Stomach (tissue), 9 donors: ENCODE results near the gene FBXO46. TPM values are rescaled to one million over a fixed set of nuclear protein-coding genes. Genes with fewer than 3 reads are reported as not detected.

Source experiments
- DNase-seq, 2 donors: peaks; one replicate each; pipeline versions ENCODE4 v3.0.0 to v3.0.0-alpha.2; 2013 to 2019
- H3K27ac ChIP-seq, 5 donors: fragments of 200-600 bp in 4 of 5; sonication (generic) in 4 of 5; one replicate each; pipeline ENCODE4 v1.5.1; 2013 to 2019; ENCODE audit warnings: mild to moderate bottlenecking in 1 of 5, moderate library complexity in 1 of 5
- H3K27me3 ChIP-seq, 3 donors: fragments of 200-600 bp; sonication (generic); one replicate each; pipeline ENCODE4 v1.5.1; 2017 to 2019; ENCODE audit warnings: mixed run types in 1 of 3
- H3K36me3 ChIP-seq, 4 donors: fragments of 200-600 bp; sonication (generic); 1 replicate in 3 of 4; 2 replicates in 1 of 4; pipeline ENCODE4 v1.5.1; 2016 to 2019
- H3K4me1 ChIP-seq, 4 donors: fragments of 200-600 bp; sonication (generic); one replicate each; pipeline ENCODE4 v1.5.1; 2016 to 2019
- H3K4me3 ChIP-seq, 4 donors: fragments of 200-600 bp; sonication (generic) in 3 of 4; one replicate each; pipeline ENCODE4 v1.5.1; 2016 to 2019; ENCODE audit warnings: mild to moderate bottlenecking in 1 of 4
- H3K9me3 ChIP-seq, 4 donors: fragments of 200-600 bp; sonication (generic); one replicate each; pipeline ENCODE4 v1.5.1; 2016 to 2019
- EP300 ChIP-seq: sonication (generic); formaldehyde crosslinking; IDR thresholded peaks from one replicate; pipeline ENCODE4 v1.6.1; 2017; ENCODE audit warnings: antibody characterized with exemption
- POLR2A ChIP-seq, 4 donors: fragments of 450-650 bp; IDR thresholded peaks; one replicate each; pipeline ENCODE4 v1.6.1; 2016; ENCODE audit warnings: antibody characterized with exemption in 4 of 4, control low read depth in 2 of 4, mild to moderate bottlenecking in 1 of 4, moderate library complexity in 1 of 4
- POLR2AphosphoS5 ChIP-seq, 3 donors: sonication (generic); formaldehyde crosslinking; IDR thresholded peaks; one replicate each; pipeline ENCODE4 v1.6.1; 2016; ENCODE audit warnings: antibody characterized with exemption in 3 of 3
- WGBS, 5 donors: extraction: QIAGEN DNeasy Blood & Tissue Kit in 3 of 5; methylation state at CpG; one replicate each; pipeline versions ENCODE4 v1.1.5 to v1.1.7; 2013 to 2018; 5-methylcytosine and 5-hydroxymethylcytosine counted together
- intact Hi-C: fragments of 100-400 bp; cut with DNase I; formaldehyde crosslinking; loops from one replicate; pipeline ENCODE4 v1.15.1; 2023; ENCODE audit warnings: low total_unique reads
- polyA plus RNA-seq, 3 donors: library from polyadenylated mRNA; stranded (reverse); fragments of 200-250 nt; gene quantifications; one replicate each; pipeline ENCODE4 v1.2.3, GENCODE V29; 2013
- total RNA-seq, 5 donors: library from RNA; depleted of rRNA; stranded (reverse); fragments of >200 nt; gene quantifications; one replicate each; pipeline versions ENCODE4 v1.1.0 to v1.2.3, GENCODE V29; 2014 to 2016
- TF ChIP-seq, protein P1 (sequence below), 7 experiments: fragments of 450-650 bp in 4 of 7; fragments of 200-600 bp in 3 of 7; sonication (generic) in 3 of 7; IDR thresholded peaks; one replicate each; pipeline ENCODE4 v1.5.1; 2016 to 2019; ENCODE audit warnings: antibody characterized with exemption in 7 of 7, control low read depth in 2 of 7, mild to moderate bottlenecking in 1 of 7
- donor health status: healthy with polysubstance abuse.
- donor health status: Bipolar disorder and iron deficiency.
- donor health status: healthy.

Gene FBXO46
- total and polyA plus RNA-seq, 8 donors = 4.0 to 61.7 (median 9.6) TPM

- Histone ChIP-seq H3K4me1 (peaks cover 14 to 21% (median 17%) of the 10 kb centered on the region in 4 donors), H3K27me3 (peaks cover 4 to 25% (median 8%) of the 10 kb centered on the region in 3 donors), H3K36me3 (peaks cover 31 to 50% (median 44%) of the 10 kb centered on the region in 4 donors), H3K4me3 (no peak overlapping the region), H3K9me3 (no peaks in the 10 kb centered on the region), H3K27ac (no peak overlapping the region)
- DNase-seq = no peak
- TF ChIP-seq, protein P1, sequence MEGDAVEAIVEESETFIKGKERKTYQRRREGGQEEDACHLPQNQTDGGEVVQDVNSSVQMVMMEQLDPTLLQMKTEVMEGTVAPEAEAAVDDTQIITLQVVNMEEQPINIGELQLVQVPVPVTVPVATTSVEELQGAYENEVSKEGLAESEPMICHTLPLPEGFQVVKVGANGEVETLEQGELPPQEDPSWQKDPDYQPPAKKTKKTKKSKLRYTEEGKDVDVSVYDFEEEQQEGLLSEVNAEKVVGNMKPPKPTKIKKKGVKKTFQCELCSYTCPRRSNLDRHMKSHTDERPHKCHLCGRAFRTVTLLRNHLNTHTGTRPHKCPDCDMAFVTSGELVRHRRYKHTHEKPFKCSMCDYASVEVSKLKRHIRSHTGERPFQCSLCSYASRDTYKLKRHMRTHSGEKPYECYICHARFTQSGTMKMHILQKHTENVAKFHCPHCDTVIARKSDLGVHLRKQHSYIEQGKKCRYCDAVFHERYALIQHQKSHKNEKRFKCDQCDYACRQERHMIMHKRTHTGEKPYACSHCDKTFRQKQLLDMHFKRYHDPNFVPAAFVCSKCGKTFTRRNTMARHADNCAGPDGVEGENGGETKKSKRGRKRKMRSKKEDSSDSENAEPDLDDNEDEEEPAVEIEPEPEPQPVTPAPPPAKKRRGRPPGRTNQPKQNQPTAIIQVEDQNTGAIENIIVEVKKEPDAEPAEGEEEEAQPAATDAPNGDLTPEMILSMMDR (IDR thresholded peaks at IDR 0.05) = no peak
- TF ChIP-seq POLR2AphosphoS5 (IDR thresholded peaks at IDR 0.05) (no peak), POLR2A (IDR thresholded peaks at IDR 0.05) (no peak), EP300 (no peak)
- intact Hi-C loops = no loop called here
- WGBS, 5 donors = 66 to 75% (median 68%) methylated on average over 5 of the region's 5 CpGs
These were observed 47.8 kb downstream of the FBXO46 start for GRCh38 chr19:45682908-45683307.

- no peak for DNase-seq
- H3K27ac ChIP-seq = peak overlapping the region; percentile 77 to 89 (median 85)
- peaks cover 24 to 42% (median 37%) of the 10 kb centered on the region in 4 donors for H3K36me3 ChIP-seq
- 63 to 71% (median 64%) methylated on average over 8 of the region's 8 CpGs for WGBS, 5 donors
- H3K4me3 ChIP-seq = peak overlapping the region in 1 of 4 donors; percentile 44
- TF ChIP-seq POLR2A (IDR thresholded peaks at IDR 0.05) (no peak), EP300 (no peak), POLR2AphosphoS5 (IDR thresholded peaks at IDR 0.05) (no peak)
- TF ChIP-seq, protein P1 (IDR thresholded peaks at IDR 0.05) = no peak
- peaks cover 21 to 29% (median 25%) of the 10 kb centered on the region in 4 donors for H3K4me1 ChIP-seq
- intact Hi-C loops = no loop called here
- H3K9me3 ChIP-seq = no peaks in the 10 kb centered on the region
- H3K27me3 ChIP-seq = peaks cover 9 to 33% (median 16%) of the 10 kb centered on the region in 3 donors
These were observed 48.6 kb downstream of the FBXO46 start for GRCh38 chr19:45682117-45682516.

GRCh38 chr19:45681391-45682015 lies 49.2 kb downstream of the FBXO46 start:
- peak overlapping the region; percentile 77 to 89 (median 85) for H3K27ac ChIP-seq
- H3K9me3 ChIP-seq = no peaks in the 10 kb centered on the region
- 1 to 2% (median 2%) methylated on average over 25 to 51 of the region's 51 CpGs for WGBS, 5 donors
- H3K4me1 ChIP-seq = peaks cover 27 to 35% (median 31%) of the 10 kb centered on the region in 4 donors
- TF ChIP-seq EP300 (no peak), POLR2AphosphoS5 (IDR thresholded peaks at IDR 0.05) (peak; percentile 25 to 78 (median 78)), POLR2A (IDR thresholded peaks at IDR 0.05) (no peak)
- TF ChIP-seq, protein P1 (IDR thresholded peaks at IDR 0.05) = peak in 6 of 7 experiments; percentile 33 to 98 (median 96)
- H3K36me3 ChIP-seq = peaks cover 17 to 36% (median 30%) of the 10 kb centered on the region in 4 donors
- DNase-seq = peak; percentile 94 to 95
- peaks cover 9 to 39% (median 22%) of the 10 kb centered on the region in 3 donors for H3K27me3 ChIP-seq
- intact Hi-C loops = no loop called here
- H3K4me3 ChIP-seq = peak overlapping the region; percentile 32 to 44 (median 36)

DNA sequence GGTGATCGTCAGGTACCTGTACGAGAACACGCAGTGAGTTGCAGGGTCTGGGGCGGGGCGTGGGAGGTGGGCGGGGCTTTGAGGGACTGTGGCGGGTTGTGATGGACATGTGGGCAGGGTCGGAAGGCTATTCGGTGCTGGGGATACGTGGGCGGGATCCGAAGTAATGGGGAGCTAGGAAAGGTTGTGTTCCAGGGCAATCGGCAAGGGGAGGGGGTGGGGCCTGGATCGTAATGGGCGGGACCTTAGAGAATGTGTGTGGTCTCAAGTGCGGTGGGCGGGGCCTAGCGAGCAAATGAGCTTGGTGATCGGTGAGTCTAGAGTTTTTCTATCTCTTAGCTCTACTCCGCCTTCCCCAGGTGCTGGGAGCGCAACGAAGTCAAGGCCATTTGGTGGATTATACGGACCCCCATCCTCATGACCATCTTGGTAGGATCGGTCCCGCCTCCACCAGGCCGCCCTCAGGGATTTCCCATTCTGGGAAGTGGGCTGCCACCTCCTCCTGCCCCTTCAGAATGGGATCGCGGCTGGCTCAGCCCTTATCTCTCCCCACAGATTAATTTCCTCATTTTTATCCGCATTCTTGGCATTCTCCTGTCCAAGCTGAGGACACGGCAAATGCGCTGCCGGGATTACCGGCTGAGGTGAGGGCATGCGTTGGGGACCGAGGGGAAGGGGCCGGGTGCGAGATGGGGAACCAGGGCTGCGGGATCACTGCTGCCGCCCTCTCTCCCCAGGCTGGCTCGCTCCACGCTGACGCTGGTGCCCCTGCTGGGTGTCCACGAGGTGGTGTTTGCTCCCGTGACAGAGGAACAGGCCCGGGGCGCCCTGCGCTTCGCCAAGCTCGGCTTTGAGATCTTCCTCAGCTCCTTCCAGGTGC lies 53.1 kb downstream of the FBXO46 start:
- DNase-seq = peak; percentile 97
- intact Hi-C loops = no loop called here
- Histone ChIP-seq H3K36me3 (peaks cover 0 to 6% (median 2%) of the 10 kb centered on the region in 4 donors), H3K27me3 (peaks cover 9 to 64% (median 24%) of the 10 kb centered on the region in 3 donors), H3K4me3 (peak overlapping the region; percentile 46 to 52 (median 47)), H3K27ac (peak overlapping the region; percentile 20 to 80 (median 69)), H3K9me3 (no peaks in the 10 kb centered on the region), H3K4me1 (peaks cover 29 to 38% (median 32%) of the 10 kb centered on the region in 4 donors)
- TF ChIP-seq POLR2AphosphoS5 (IDR thresholded peaks at IDR 0.05) = peak in 1 of 3 donors; percentile 4
- TF ChIP-seq, protein P1 (IDR thresholded peaks at IDR 0.05) = no peak
- WGBS, 5 donors = 3 to 6% (median 4%) methylated on average over 31 to 49 of the region's 49 CpGs
